HEK293T (cell line): ENCODE measurements around the gene SLC6A11.
A peak's percentile ranks its signal among the peaks of the same experiment; 100 is the strongest.

ENCODE experiments used
- CTCF ChIA-PET: fragments of 350-600 bp; formaldehyde crosslinking; extraction: SDS; loops from one replicate; lab custom pipeline; 2021; ENCODE audit warnings: antibody characterized with exemption, inconsistent platforms; lab: Yijun Ruan, JAX
- POLR2A ChIA-PET: fragments of 350-600 bp; formaldehyde crosslinking; extraction: SDS; loops from one replicate; lab custom pipeline; 2020; ENCODE audit warnings: antibody characterized with exemption, inconsistent platforms; lab: Yijun Ruan, JAX
- DNase-seq: peaks from one replicate; pipeline ENCODE4 v3.0.0; 2012; ENCODE audit warnings: mixed read lengths; ENCODE audit errors: extremely low spot score
- ARNT ChIP-seq: fragments of 450-650 bp; IDR thresholded peaks from 2 replicates; pipeline ENCODE4 v1.6.1; 2017; ENCODE audit warnings: mild to moderate bottlenecking
- BHLHE40 ChIP-seq: fragments of 450-650 bp; IDR thresholded peaks from 2 replicates; pipeline ENCODE4 v1.6.1; 2016; ENCODE audit warnings: mild to moderate bottlenecking, moderate library complexity, borderline replicate concordance
- CTBP1 ChIP-seq: fragments of 450-650 bp; IDR thresholded peaks from 2 replicates; pipeline ENCODE4 v1.6.1; 2016; ENCODE audit warnings: borderline replicate concordance
- ELF4 ChIP-seq: fragments of 450-650 bp; IDR thresholded peaks from 2 replicates; pipeline ENCODE4 v1.6.1; 2017; ENCODE audit warnings: antibody characterized with exemption
- FOXA1 ChIP-seq: fragments of 450-650 bp; IDR thresholded peaks from 2 replicates; pipeline ENCODE4 v1.6.1; 2016; ENCODE audit warnings: mild to moderate bottlenecking
- FOXK2 ChIP-seq: fragments of 450-650 bp; IDR thresholded peaks from 2 replicates; pipeline ENCODE4 v1.6.1; 2016; ENCODE audit warnings: mild to moderate bottlenecking
- FOXM1 ChIP-seq: fragments of 450-650 bp; IDR thresholded peaks from 2 replicates; pipeline ENCODE4 v1.6.1; 2017; ENCODE audit warnings: mild to moderate bottlenecking, borderline replicate concordance
- HDGF ChIP-seq: fragments of 450-650 bp; IDR thresholded peaks from 2 replicates; pipeline ENCODE4 v1.6.1; 2017; ENCODE audit warnings: antibody characterized with exemption, borderline replicate concordance
- L3MBTL2 ChIP-seq: fragments of 450-650 bp; conservative IDR thresholded peaks from 2 replicates; pipeline ENCODE4 v1.6.1; 2016; ENCODE audit warnings: mild to moderate bottlenecking
- LEF1 ChIP-seq: fragments of 450-650 bp; IDR thresholded peaks from 2 replicates; pipeline ENCODE4 v1.6.1; 2017; ENCODE audit warnings: mild to moderate bottlenecking, borderline replicate concordance
- NFRKB ChIP-seq: fragments of 450-650 bp; IDR thresholded peaks from 2 replicates; pipeline ENCODE4 v1.6.1; 2016; ENCODE audit warnings: mild to moderate bottlenecking, moderate library complexity
- PKNOX1 ChIP-seq: fragments of 450-650 bp; IDR thresholded peaks from 2 replicates; pipeline ENCODE4 v1.6.1; 2016
- SP1 ChIP-seq: fragments of 450-650 bp; IDR thresholded peaks from 2 replicates; pipeline ENCODE4 v1.6.1; 2017
- SUZ12 ChIP-seq: fragments of 450-650 bp; IDR thresholded peaks from 2 replicates; pipeline ENCODE4 v1.6.1; 2016; ENCODE audit warnings: mild to moderate bottlenecking
- TARDBP ChIP-seq: fragments of 450-650 bp; IDR thresholded peaks from 2 replicates; pipeline ENCODE4 v1.6.1; 2016
- ZNF384 ChIP-seq: fragments of 450-650 bp; IDR thresholded peaks from 2 replicates; pipeline ENCODE4 v1.6.1; 2016

SLC6A11 gene

GRCh38 chr3:10887015-10887414, 71.0 kb downstream of the SLC6A11 start:
- CTCF ChIA-PET: no interaction called here
- no peak for DNase-seq
- no peak for TF ChIP-seq NFRKB
- TF ChIP-seq FOXM1: no peak
- TF ChIP-seq CTBP1: no peak
- peak; percentile 10; the same call in 1 of the 2 replicates for TF ChIP-seq PKNOX1
- POLR2A ChIA-PET: no interaction called here

- no peak for DNase-seq
- ChIA-PET CTCF (no interaction called here), POLR2A (no interaction called here)
- TF ChIP-seq LEF1 (no peak), FOXA1 (no peak), ZNF384 (no peak), ELF4 (no peak), BHLHE40 (no peak), FOXK2 (no peak), HDGF (no peak), L3MBTL2 (no peak), SP1 (no peak), ARNT (no peak), PKNOX1 (no peak), TARDBP (no peak)
These were observed 72.6 kb downstream of the SLC6A11 start for GRCh38 chr3:10888518-10889090.

GRCh38 chr3:10889206-10889960, 73.4 kb downstream of the SLC6A11 start:
- TF ChIP-seq ARNT: no peak
- TF ChIP-seq BHLHE40: no peak
- TF ChIP-seq CTBP1: no peak
- no peak for TF ChIP-seq L3MBTL2
- TF ChIP-seq NFRKB: no peak
- no peak for TF ChIP-seq ELF4
- no peak for TF ChIP-seq HDGF
- CTCF ChIA-PET: no interaction called here
- no peak for DNase-seq
- POLR2A ChIA-PET: no interaction called here

GRCh38 chr3:10890665-10891064, 74.6 kb downstream of the SLC6A11 start:
- ChIA-PET CTCF (no interaction called here), POLR2A (no interaction called here)
- no peak for TF ChIP-seq FOXM1
- TF ChIP-seq BHLHE40: no peak
- TF ChIP-seq FOXA1: no peak
- no peak for TF ChIP-seq TARDBP
- no peak for TF ChIP-seq LEF1
- TF ChIP-seq ZNF384: no peak
- no peak for TF ChIP-seq HDGF
- no peak for TF ChIP-seq PKNOX1
- no peak for TF ChIP-seq SUZ12
- DNase-seq: no peak

GRCh38 chr3:10892622-10893021, 76.6 kb downstream of the SLC6A11 start:
- ChIA-PET CTCF (no interaction called here), POLR2A (no interaction called here)
- no peak for TF ChIP-seq ARNT
- no peak for TF ChIP-seq L3MBTL2
- TF ChIP-seq FOXA1: no peak
- no peak for TF ChIP-seq CTBP1
- TF ChIP-seq PKNOX1: no peak
- no peak for TF ChIP-seq FOXK2

GRCh38 chr3:10901296-10901945, 85.4 kb downstream of the SLC6A11 start:
- TF ChIP-seq ELF4 (no peak), SP1 (no peak), LEF1 (no peak), ARNT (no peak), FOXM1 (no peak), FOXA1 (no peak), CTBP1 (no peak), FOXK2 (no peak), PKNOX1 (no peak), L3MBTL2 (no peak), SUZ12 (no peak)
- CTCF ChIA-PET: no interaction called here
- DNase-seq: no peak
- POLR2A ChIA-PET: no interaction called here

More at GRCh38 chr3:10892622-10893021, 76.6 kb downstream of the SLC6A11 start:
- DNase-seq: no peak
